ENCODE results near the gene TFEB. TPM values are rescaled to one million over a fixed set of nuclear protein-coding genes. Genes with fewer than 3 reads are reported as not detected.

Gene TFEB
- total and polyA plus RNA-seq, 10 donors, result 55.9 to 150 (median 76.9) TPM

DNA sequence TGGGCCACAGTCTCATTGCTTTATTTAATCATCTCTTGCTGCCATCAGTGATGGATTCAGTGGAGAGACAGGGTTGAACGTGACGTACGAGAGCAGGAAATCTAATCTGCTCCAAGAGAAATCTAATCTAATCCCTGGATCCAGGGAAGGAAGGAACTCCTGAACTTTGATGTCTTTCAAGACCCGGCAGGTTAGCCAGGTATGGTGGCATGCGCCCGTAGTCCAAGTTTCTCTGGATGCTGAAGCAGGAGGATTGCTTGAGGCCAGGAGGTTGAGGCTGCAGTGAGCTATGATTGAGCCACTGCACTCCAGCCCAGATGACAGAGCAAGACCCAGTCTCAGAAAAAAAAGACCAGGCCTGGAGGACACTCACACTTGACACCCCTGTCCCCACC lies 23.2 kb upstream of the TFEB start:
- Histone ChIP-seq H3K4me3 (no peak overlapping the region), H3K27me3 (replicated peaks in 1 of 7) (peaks cover 0 to 5% (median 0%) of the 10 kb centered on the region in 7 donors), H3K4me1 (no peaks in the 10 kb centered on the region), H3K9me3 (no peaks in the 10 kb centered on the region), H3K36me3 (no peaks in the 10 kb centered on the region), H3K27ac (no peak overlapping the region)
- intact Hi-C loops (cut with DNase I; ENCODE audit: low total_unique reads), result no loop called here
- WGBS, 5 donors, result 86 to 94% (median 91%) methylated on average over 6 of the region's 6 CpGs
- no peak for DNase-seq
- no peak for TF ChIP-seq POLR2A (IDR thresholded peaks at IDR 0.05)
- TF ChIP-seq, protein P1, sequence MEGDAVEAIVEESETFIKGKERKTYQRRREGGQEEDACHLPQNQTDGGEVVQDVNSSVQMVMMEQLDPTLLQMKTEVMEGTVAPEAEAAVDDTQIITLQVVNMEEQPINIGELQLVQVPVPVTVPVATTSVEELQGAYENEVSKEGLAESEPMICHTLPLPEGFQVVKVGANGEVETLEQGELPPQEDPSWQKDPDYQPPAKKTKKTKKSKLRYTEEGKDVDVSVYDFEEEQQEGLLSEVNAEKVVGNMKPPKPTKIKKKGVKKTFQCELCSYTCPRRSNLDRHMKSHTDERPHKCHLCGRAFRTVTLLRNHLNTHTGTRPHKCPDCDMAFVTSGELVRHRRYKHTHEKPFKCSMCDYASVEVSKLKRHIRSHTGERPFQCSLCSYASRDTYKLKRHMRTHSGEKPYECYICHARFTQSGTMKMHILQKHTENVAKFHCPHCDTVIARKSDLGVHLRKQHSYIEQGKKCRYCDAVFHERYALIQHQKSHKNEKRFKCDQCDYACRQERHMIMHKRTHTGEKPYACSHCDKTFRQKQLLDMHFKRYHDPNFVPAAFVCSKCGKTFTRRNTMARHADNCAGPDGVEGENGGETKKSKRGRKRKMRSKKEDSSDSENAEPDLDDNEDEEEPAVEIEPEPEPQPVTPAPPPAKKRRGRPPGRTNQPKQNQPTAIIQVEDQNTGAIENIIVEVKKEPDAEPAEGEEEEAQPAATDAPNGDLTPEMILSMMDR (IDR thresholded peaks at IDR 0.05 in 8 of 11, conservative IDR thresholded peaks at IDR 0.05 in 3 of 11), result no peak
- TF ChIP-seq POLR2AphosphoS5 (IDR thresholded peaks at IDR 0.05), result no peak

DNA sequence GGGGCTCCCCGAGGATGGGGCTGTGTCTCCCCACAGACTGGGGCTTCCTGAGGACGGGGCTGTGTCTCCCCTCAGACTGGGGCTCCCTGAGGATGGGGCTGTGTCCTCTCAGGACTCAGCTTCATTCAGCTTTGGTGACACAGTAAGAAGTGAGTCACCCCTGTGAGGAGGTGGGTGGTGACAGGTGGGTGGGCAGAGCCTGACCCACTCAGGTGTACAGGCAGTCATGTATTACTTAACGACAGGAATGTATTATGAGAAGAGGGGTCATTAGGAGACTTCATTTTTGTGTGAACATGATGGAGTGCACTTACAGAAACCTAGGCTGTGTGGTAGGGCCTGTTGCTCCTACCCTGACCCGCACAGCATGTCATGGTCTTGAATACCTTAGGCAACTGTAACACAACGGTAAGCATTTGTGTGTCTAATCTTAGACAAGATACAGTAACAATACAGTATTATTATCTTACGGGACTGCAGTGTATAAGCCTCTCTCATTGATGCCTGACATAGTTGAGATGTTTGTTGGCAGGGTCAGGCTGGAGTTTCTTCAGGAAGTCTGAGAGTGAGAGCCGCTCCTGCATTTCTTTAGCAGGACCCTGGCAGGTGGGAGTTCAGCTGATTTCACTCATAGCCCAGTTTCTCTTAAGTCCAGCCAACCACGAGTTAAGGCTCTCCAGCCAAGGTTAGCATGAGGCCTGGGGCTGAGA lies 22.7 kb upstream of the TFEB start:
- TF ChIP-seq POLR2AphosphoS5 (IDR thresholded peaks at IDR 0.05) (no peak), POLR2A (IDR thresholded peaks at IDR 0.05) (no peak)
- TF ChIP-seq, protein P1 (IDR thresholded peaks at IDR 0.05 in 8 of 11, conservative IDR thresholded peaks at IDR 0.05 in 3 of 11), result no peak
- no peak for DNase-seq
- no peaks in the 10 kb centered on the region for H3K36me3 ChIP-seq
- H3K27ac ChIP-seq, result no peak overlapping the region
- intact Hi-C loops (cut with DNase I; ENCODE audit: low total_unique reads), result no loop called here
- peaks cover 0 to 5% (median 0%) of the 10 kb centered on the region in 7 donors for H3K27me3 ChIP-seq (replicated peaks in 1 of 7)
- WGBS, 5 donors, result 74 to 89% (median 80%) methylated on average over 7 to 8 of the region's 8 CpGs
- no peaks in the 10 kb centered on the region for H3K4me1 ChIP-seq
- no peaks in the 10 kb centered on the region for H3K9me3 ChIP-seq
- no peak overlapping the region for H3K4me3 ChIP-seq

DNA sequence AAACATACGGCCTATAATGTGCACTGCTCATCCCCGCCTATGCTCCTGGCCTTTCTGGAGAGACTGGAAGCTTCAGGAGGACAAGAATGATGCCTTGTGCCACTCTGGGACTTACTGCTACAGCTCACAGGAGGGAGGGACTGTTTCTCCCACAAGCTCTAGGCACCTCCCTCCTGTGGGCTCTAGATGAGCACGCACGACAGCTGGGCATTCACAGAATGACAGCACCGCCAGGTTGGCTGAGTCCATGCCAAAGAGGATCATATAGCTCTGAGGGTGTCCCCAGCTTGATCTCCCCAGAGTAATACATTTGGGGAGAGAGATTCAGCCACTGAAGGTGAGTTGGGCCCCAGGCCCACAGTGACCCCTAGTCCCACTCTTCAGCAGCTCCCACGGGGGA lies 21.9 kb upstream of the TFEB start:
- H3K27me3 ChIP-seq (replicated peaks in 1 of 7), result peaks cover 0 to 5% (median 0%) of the 10 kb centered on the region in 7 donors
- TF ChIP-seq, protein P1 (IDR thresholded peaks at IDR 0.05 in 8 of 11, conservative IDR thresholded peaks at IDR 0.05 in 3 of 11), result no peak
- no peak for TF ChIP-seq POLR2A (IDR thresholded peaks at IDR 0.05)
- TF ChIP-seq POLR2AphosphoS5 (IDR thresholded peaks at IDR 0.05), result no peak
- intact Hi-C loops (cut with DNase I; ENCODE audit: low total_unique reads), result no loop called here
- DNase-seq, result peak; percentile 40
- H3K27ac ChIP-seq, result no peak overlapping the region
- no peaks in the 10 kb centered on the region for H3K9me3 ChIP-seq
- H3K36me3 ChIP-seq, result no peaks in the 10 kb centered on the region
- H3K4me1 ChIP-seq, result no peaks in the 10 kb centered on the region
- no peak overlapping the region for H3K4me3 ChIP-seq
- 81 to 94% (median 89%) methylated on average over 6 of the region's 6 CpGs for WGBS, 5 donors

DNA sequence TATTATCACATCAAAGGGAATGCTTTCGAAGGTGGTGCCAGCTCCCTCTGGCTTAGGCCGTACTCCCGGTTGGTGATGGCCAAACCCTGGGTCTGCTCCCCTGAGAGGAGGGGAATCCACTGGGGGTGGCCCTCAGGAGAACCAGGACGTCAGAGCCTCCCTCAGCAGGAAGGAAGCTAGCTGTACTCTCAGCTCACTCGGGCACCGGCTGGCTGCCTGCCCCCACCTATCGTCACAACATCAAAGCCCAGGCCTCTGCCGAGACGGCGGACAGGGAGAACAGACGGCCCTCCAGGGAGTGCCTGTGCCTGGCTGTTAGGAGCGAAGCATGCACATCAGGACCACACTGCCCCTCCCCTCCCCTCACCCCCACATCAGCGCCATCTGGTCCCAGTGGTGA lies 20.9 kb upstream of the TFEB start:
- Histone ChIP-seq H3K4me3 (no peak overlapping the region), H3K36me3 (no peaks in the 10 kb centered on the region), H3K4me1 (no peaks in the 10 kb centered on the region), H3K9me3 (no peaks in the 10 kb centered on the region), H3K27ac (no peak overlapping the region), H3K27me3 (replicated peaks in 1 of 7) (peaks cover 0 to 5% (median 0%) of the 10 kb centered on the region in 7 donors)
- TF ChIP-seq POLR2AphosphoS5 (IDR thresholded peaks at IDR 0.05) (no peak), POLR2A (IDR thresholded peaks at IDR 0.05) (no peak)
- TF ChIP-seq, protein P1 (IDR thresholded peaks at IDR 0.05 in 8 of 11, conservative IDR thresholded peaks at IDR 0.05 in 3 of 11), result no peak
- intact Hi-C loops (cut with DNase I; ENCODE audit: low total_unique reads), result no loop called here
- DNase-seq, result no peak
- WGBS, 5 donors, result 32 to 48% (median 45%) methylated on average over 7 to 13 of the region's 13 CpGs

All from spleen (tissue), 11 donors.